Lower leg skin (tissue), 4 donors: ENCODE measurements around the gene ABCB7. TPM values are rescaled to one million over a fixed set of nuclear protein-coding genes. Genes with fewer than 3 reads are reported as not detected.
"Not testable (repeated sequence)": the region's sequence is repeated elsewhere in the genome, so short reads cannot be mapped to it uniquely, and the experiment has no call there.

Source experiments
- DNase-seq, 2 donors: peaks; one replicate each; pipeline ENCODE4 v3.0.0-alpha.2; 2019; ENCODE audit warnings: low spot score in 2 of 2
- H3K4me3 ChIP-seq: fragments of 200-600 bp; sonication (generic); 2 replicates; pipeline ENCODE4 v1.5.1; 2017; ENCODE audit warnings: mild to moderate bottlenecking, low read depth; ENCODE audit not compliant: poor library complexity, severe bottlenecking
- POLR2A ChIP-seq, 2 donors: fragments of 450-650 bp; IDR thresholded peaks; one replicate each; pipeline ENCODE4 v1.6.1; 2016 to 2017; ENCODE audit warnings: antibody characterized with exemption in 2 of 2, mild to moderate bottlenecking in 1 of 2, moderate library complexity in 1 of 2
- WGBS, 2 donors: methylation state at CpG; one replicate each; pipeline ENCODE4 v1.1.5; 2018; 5-methylcytosine and 5-hydroxymethylcytosine counted together
- intact Hi-C: fragments of 100-400 bp; cut with DNase I; formaldehyde crosslinking; loops from one replicate; pipeline ENCODE4 v1.15.0; 2023; ENCODE audit warnings: low total_unique reads
- total RNA-seq, 4 donors: library from RNA; depleted of rRNA; stranded (reverse); fragments of >200 nt; gene quantifications; one replicate each; pipeline ENCODE4 v1.1.0, GENCODE V29; 2016
- TF ChIP-seq, protein P1 (sequence below), 3 donors: fragments of 450-650 bp; IDR thresholded peaks; one replicate each; pipeline ENCODE4 v1.5.1; 2016; ENCODE audit warnings: antibody characterized with exemption in 3 of 3, mild to moderate bottlenecking in 3 of 3, moderate library complexity in 2 of 3

Gene ABCB7
- total RNA-seq, 4 donors from 2014 or later, result 24.0 to 55.8 (median 46.3) TPM

- TF ChIP-seq, protein P1, sequence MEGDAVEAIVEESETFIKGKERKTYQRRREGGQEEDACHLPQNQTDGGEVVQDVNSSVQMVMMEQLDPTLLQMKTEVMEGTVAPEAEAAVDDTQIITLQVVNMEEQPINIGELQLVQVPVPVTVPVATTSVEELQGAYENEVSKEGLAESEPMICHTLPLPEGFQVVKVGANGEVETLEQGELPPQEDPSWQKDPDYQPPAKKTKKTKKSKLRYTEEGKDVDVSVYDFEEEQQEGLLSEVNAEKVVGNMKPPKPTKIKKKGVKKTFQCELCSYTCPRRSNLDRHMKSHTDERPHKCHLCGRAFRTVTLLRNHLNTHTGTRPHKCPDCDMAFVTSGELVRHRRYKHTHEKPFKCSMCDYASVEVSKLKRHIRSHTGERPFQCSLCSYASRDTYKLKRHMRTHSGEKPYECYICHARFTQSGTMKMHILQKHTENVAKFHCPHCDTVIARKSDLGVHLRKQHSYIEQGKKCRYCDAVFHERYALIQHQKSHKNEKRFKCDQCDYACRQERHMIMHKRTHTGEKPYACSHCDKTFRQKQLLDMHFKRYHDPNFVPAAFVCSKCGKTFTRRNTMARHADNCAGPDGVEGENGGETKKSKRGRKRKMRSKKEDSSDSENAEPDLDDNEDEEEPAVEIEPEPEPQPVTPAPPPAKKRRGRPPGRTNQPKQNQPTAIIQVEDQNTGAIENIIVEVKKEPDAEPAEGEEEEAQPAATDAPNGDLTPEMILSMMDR (IDR thresholded peaks at IDR 0.05), result no peak
- TF ChIP-seq POLR2A (IDR thresholded peaks at IDR 0.05), result no peak
- DNase-seq, result no peak
- WGBS, 2 donors, result 93 to 100% methylated on average over 5 to 8 of the region's 9 CpGs
- H3K4me3 ChIP-seq, result no peak overlapping the region
- intact Hi-C loops, result no loop called here
These were observed 24.0 kb downstream of the ABCB7 start for GRCh38 chrX:75131973-75132627.

DNA sequence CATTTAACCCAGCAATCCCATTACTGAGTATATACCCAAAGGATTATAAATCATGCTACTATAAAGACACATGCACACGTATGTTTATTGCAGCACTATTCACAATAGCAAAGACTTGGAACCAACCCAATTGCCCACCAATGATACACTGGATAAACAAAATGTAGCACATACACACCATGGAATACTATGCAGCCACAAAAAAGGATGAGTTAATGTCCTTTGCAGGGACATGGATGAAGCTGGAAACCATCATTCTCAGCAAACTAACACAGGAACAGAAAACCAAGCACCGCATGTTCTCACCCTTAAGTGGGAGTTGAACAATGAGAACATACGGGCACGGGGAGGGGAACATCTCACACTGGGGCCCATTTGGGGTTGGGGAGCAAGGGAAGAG is 27.0 kb downstream of the ABCB7 start:
- WGBS, 2 donors, result 95 to 96% methylated on average over 4 of the region's 4 CpGs
- H3K4me3 ChIP-seq, intact Hi-C loops, DNase-seq: not testable (repeated sequence)

- no peak for TF ChIP-seq POLR2A (IDR thresholded peaks at IDR 0.05)
- TF ChIP-seq, protein P1 (IDR thresholded peaks at IDR 0.05), result no peak
- WGBS, 2 donors, result 37% methylated on average over 2 of the region's 2 CpGs
- DNase-seq, result no peak
- intact Hi-C loops, result no loop called here
- H3K4me3 ChIP-seq, result no peak overlapping the region
These were observed 37.8 kb downstream of the ABCB7 start for GRCh38 chrX:75118296-75118695.

DNA sequence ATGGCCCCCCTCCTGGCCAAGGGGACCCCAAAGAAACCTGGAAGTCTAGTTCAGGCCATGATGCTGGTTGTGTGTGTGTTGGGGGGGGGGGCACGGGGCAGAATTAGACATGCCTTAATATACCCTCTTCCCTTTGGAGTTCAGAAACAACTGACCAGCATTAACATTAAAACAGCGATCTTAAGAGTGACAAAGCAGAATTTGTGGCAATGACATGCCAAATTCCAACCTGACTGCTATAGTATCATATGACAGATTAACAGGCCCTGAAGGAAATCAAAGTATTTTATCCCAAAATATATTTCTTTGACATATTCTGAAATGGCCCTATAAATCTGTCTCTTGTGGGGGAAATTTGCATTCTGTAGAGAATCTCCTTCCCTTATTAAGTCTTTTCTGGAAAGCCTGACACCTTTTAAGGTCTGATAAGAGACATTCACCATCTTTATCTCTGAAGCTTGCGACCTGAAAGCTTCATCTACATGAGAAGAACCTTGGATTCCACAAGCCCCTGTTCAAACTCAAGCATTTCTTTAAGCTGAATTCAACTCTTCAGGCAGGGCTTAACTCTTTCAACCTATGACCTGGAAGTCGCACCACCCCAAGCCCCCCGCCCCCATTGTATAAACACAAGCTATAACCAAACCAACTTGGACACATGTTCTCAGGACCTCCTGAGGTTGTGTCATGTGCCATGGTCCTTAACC is 40.2 kb downstream of the ABCB7 start:
- intact Hi-C loops, result no loop called here
- DNase-seq, result no peak
- no peak overlapping the region for H3K4me3 ChIP-seq
- WGBS, 2 donors, result 77 to 92% methylated on average over 5 of the region's 5 CpGs
- no peak for TF ChIP-seq POLR2A (IDR thresholded peaks at IDR 0.05)
- TF ChIP-seq, protein P1 (IDR thresholded peaks at IDR 0.05), result no peak

GRCh38 chrX:75114638-75115037 is 41.4 kb downstream of the ABCB7 start:
- 89 to 96% methylated on average over 3 of the region's 3 CpGs for WGBS, 2 donors
- intact Hi-C loops, result no loop called here
- H3K4me3 ChIP-seq, result no peak overlapping the region
- no peak for TF ChIP-seq POLR2A (IDR thresholded peaks at IDR 0.05)
- TF ChIP-seq, protein P1 (IDR thresholded peaks at IDR 0.05), result no peak
- no peak for DNase-seq

- H3K4me3 ChIP-seq, result no peak overlapping the region
- WGBS, 2 donors, result 90 to 94% methylated on average over 1 of the region's 1 CpG
- no peak for TF ChIP-seq POLR2A (IDR thresholded peaks at IDR 0.05)
- TF ChIP-seq, protein P1 (IDR thresholded peaks at IDR 0.05), result no peak
- intact Hi-C loops, result no loop called here
- DNase-seq, result no peak
These were observed 42.4 kb downstream of the ABCB7 start for GRCh38 chrX:75113664-75114063.
